HUES64 (cell line): ENCODE results near the gene FDXR.

Source experiments
- H3K27ac ChIP-seq: 2 replicates; pipeline ENCODE4 v1.7.0; 2013; ENCODE audit warnings: low read depth, low read length, inconsistent platforms
- H3K27me3 ChIP-seq: 2 replicates; pipeline ENCODE4 v1.6.1; 2013; ENCODE audit warnings: mild to moderate bottlenecking, low read length; ENCODE audit not compliant: insufficient read depth
- H3K36me3 ChIP-seq: 2 replicates; pipeline ENCODE4 v1.6.1; 2013; ENCODE audit warnings: mild to moderate bottlenecking, low read length; ENCODE audit not compliant: insufficient read depth
- H3K4me1 ChIP-seq: 2 replicates; pipeline ENCODE4 v1.6.1; 2013; ENCODE audit warnings: mild to moderate bottlenecking, low read length, moderate library complexity; ENCODE audit not compliant: insufficient read depth
- H3K4me3 ChIP-seq: 2 replicates; pipeline ENCODE4 v1.5.1; 2013; ENCODE audit warnings: mild to moderate bottlenecking, low read length, moderate library complexity
- H3K9ac ChIP-seq: 2 replicates; pipeline ENCODE4 v1.6.1; 2013; ENCODE audit warnings: mild to moderate bottlenecking, low read depth, low read length
- H3K9me3 ChIP-seq: 2 replicates; pipeline ENCODE4 v1.6.1; 2013; ENCODE audit warnings: low read depth, low read length; ENCODE audit not compliant: insufficient read depth
- WGBS: fragments of 150-250, 120-280 bp; methylation state at CpG from one replicate; pipeline ENCODE4 v1.1.7; 2013; ENCODE audit warnings: missing lambda C conversion rate; 5-methylcytosine and 5-hydroxymethylcytosine counted together

FDXR gene

GRCh38 chr17:74878658-74879057 lies 5.9 kb upstream of the FDXR start:
- Histone ChIP-seq H3K27me3 (no peaks in the 10 kb centered on the region; the same call in 1 of the 2 replicates), H3K9me3 (no peaks in the 10 kb centered on the region), H3K4me3 (no peak overlapping the region), H3K4me1 (peaks cover 12% of the 10 kb centered on the region; the same call in 1 of the 2 replicates), H3K36me3 (no peaks in the 10 kb centered on the region), H3K27ac (no peak overlapping the region), H3K9ac (no peak overlapping the region)
- WGBS, result 91% methylated on average over 2 of the region's 2 CpGs

- H3K9me3 ChIP-seq, result no peaks in the 10 kb centered on the region
Measured at GRCh38 chr17:74877592-74878548, 5.1 kb upstream of the FDXR start.

DNA sequence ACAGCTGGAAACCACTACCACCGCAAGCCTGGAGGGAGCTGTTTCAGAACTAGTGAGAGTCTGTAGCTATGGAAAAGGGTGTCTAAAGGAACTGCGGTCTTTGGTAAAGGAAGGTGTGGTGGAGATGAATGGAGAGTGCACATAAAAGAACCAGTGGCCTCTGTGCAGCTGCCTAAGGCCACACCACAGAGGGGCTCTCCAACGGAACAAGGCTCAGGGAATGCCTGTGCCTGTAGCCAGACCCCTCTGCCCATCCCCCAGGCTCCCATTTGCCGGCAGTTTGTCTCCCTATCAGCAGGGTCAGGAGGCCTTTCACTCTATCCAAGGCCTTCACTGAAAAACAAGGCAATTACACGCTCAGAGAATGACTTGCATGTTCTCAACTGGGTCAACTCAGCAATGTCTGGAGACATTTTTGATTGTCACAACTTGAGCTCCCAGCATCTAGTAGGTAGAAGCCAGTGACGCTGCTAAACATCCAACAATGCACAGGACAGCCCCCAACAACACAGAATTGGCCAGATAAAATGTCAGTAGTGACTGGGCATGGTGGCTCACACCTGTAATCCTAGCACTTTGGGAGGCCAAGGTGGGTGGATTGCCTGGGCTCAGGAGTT lies 3.3 kb upstream of the FDXR start:
- H3K4me1 ChIP-seq, result 0 out of 2 replicates have a peak, but pooled peaks cover 7% of the 10 kb centered on the region
- WGBS, result 75% methylated on average over 6 of the region's 6 CpGs
- H3K36me3 ChIP-seq, result no peaks in the 10 kb centered on the region
- no peaks in the 10 kb centered on the region for H3K9me3 ChIP-seq
- H3K27me3 ChIP-seq, result no peaks in the 10 kb centered on the region; the same call in 1 of the 2 replicates
- no peak overlapping the region for H3K27ac ChIP-seq
- H3K9ac ChIP-seq, result no peak overlapping the region
- H3K4me3 ChIP-seq, result no peak overlapping the region

More at GRCh38 chr17:74877592-74878548, 5.1 kb upstream of the FDXR start:
- no peak overlapping the region for H3K27ac ChIP-seq
- no peak overlapping the region for H3K4me3 ChIP-seq
- 86% methylated on average over 19 of the region's 19 CpGs for WGBS
- H3K36me3 ChIP-seq, result no peaks in the 10 kb centered on the region
- H3K27me3 ChIP-seq, result no peaks in the 10 kb centered on the region; the same call in 1 of the 2 replicates
- no peak overlapping the region for H3K9ac ChIP-seq
- H3K4me1 ChIP-seq, result peaks cover 7% of the 10 kb centered on the region; the same call in 1 of the 2 replicates

DNA sequence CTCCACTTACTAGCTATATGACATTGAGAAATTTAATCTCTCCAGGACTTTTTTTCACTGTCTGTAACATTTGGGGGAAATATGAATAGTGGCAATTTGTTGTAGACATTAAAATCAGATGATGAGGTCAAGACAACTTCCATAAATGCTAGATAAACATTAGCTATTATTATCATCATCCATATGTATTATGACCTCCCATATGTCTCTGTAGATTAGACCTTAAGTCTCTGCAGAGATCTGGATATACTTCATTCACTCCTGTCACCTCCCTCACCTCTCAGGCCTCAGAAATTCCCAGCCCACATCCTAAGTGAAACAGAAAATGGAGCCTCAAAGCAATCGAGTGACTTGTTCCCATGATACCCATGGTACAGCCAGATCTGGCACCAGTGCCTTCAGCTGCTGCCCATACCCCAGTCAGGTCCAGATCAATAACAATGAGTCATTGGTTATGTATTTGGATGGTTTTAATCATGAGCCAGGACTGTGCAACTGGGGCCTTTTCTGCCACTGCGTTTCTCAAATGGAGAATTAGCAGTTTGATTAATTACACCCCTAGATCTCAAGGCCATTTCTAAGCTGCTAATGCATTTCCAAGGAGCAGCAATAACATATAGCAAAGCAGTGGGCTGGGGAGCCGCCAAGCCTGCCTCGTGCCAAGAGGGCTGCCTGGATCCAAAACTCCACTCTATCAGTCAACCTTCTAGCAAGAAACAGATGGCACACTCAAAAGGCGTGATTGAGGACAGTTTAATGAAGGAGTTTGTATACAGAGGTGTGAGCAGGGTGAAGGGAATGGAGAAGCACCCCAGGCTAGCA lies 2.6 kb upstream of the FDXR start:
- 0 out of 2 replicates have a peak, but pooled peaks cover 7% of the 10 kb centered on the region for H3K4me1 ChIP-seq
- no peaks in the 10 kb centered on the region for H3K36me3 ChIP-seq
- H3K9me3 ChIP-seq, result no peaks in the 10 kb centered on the region
- 84% methylated on average over 5 of the region's 5 CpGs for WGBS
- no peaks in the 10 kb centered on the region; the same call in 1 of the 2 replicates for H3K27me3 ChIP-seq
- no peak overlapping the region for H3K4me3 ChIP-seq
- H3K27ac ChIP-seq, result no peak overlapping the region
- no peak overlapping the region for H3K9ac ChIP-seq

DNA sequence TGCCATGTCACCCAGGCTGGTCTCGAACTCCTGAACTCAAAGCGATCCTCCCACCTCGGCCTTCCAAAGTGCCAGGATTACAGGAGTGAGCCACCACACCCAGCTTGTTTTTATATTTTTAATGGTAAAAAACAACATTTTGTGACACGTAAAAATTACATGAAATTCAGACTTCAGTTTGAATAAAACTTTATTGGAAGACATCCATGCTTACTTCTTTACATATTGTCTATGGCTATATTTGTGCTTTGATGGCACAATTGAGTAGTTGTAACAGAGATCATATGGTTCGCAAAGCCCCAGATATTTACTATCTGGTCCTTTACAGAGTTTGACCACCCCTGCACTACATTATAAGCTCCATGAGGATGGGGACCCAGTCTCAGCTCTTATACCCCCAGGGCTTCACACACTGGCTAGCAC lies 1.8 kb upstream of the FDXR start:
- 94% methylated on average over 4 of the region's 5 CpGs for WGBS
- no peaks in the 10 kb centered on the region for H3K36me3 ChIP-seq
- H3K9ac ChIP-seq, result no peak overlapping the region
- no peak overlapping the region for H3K27ac ChIP-seq
- H3K4me1 ChIP-seq, result 0 out of 2 replicates have a peak, but pooled peaks cover 7% of the 10 kb centered on the region
- no peaks in the 10 kb centered on the region; the same call in 1 of the 2 replicates for H3K27me3 ChIP-seq
- no peak overlapping the region for H3K4me3 ChIP-seq
- H3K9me3 ChIP-seq, result no peaks in the 10 kb centered on the region

GRCh38 chr17:74873874-74874614 lies 1.2 kb upstream of the FDXR start:
- Histone ChIP-seq H3K27me3 (no peaks in the 10 kb centered on the region; the same call in 1 of the 2 replicates), H3K9ac (peak overlapping the region; percentile 92), H3K9me3 (no peaks in the 10 kb centered on the region), H3K36me3 (no peaks in the 10 kb centered on the region), H3K4me3 (peak overlapping the region; percentile 88), H3K27ac (peak overlapping the region; percentile 88; the same call in 1 of the 2 replicates), H3K4me1 (0 out of 2 replicates have a peak, but pooled peaks cover 7% of the 10 kb centered on the region)
- WGBS, result 59% methylated on average over 6 of the region's 6 CpGs

DNA sequence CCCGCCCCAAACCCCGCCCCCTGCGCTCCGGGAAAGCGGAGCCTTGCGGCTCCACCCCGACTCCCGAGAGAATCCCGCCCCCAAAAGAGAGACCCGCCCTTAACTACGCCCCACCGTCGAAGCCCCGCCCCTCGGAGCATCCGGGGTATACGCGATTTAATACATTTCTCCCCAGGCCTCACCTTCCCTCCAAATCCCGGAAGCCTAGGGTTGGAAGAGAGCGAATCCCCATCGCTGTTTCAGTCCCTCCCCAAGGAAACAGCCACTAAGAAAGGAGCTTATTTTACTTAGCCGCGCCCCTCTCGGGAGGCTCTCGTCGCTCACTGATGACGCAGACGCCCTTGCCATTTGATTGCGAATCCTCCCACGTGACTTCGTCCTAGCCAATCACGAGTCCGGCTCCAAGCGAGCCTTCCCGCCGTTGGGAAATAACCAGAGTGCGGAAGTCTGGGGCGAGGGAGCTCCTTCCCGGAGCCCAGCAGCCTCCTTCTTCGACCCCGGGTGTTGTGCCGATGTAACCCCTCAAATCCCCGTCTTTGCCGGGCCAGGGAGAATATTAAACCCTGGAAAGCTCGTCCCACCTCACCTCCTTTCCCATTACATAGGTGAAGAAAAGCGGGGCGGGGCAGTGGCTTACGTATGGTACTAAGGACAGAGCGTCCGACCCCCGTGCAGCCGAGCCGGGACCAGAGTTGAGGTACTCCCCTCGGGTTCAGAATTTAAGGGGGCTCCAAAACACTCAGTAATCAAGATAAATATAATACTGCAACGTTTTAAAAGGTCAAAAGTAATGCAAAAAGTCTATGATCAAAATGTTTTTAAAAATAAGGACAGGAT lies 461 bp upstream of the FDXR start:
- no peaks in the 10 kb centered on the region for H3K9me3 ChIP-seq
- peak overlapping the region; percentile 88 for H3K27ac ChIP-seq
- no peaks in the 10 kb centered on the region for H3K36me3 ChIP-seq
- H3K4me1 ChIP-seq, result 0 out of 2 replicates have a peak, but pooled peaks cover 7% of the 10 kb centered on the region
- H3K9ac ChIP-seq, result peak overlapping the region; percentile 92
- under 1% methylated on average over 54 of the region's 55 CpGs for WGBS
- H3K27me3 ChIP-seq, result no peaks in the 10 kb centered on the region; the same call in 1 of the 2 replicates
- H3K4me3 ChIP-seq, result peak overlapping the region; percentile 88

- Histone ChIP-seq H3K4me1 (0 out of 2 replicates have a peak, but pooled peaks cover 7% of the 10 kb centered on the region), H3K27me3 (no peaks in the 10 kb centered on the region), H3K27ac (no peak overlapping the region), H3K36me3 (0 out of 2 replicates have a peak, but pooled peaks cover 3% of the 10 kb centered on the region), H3K4me3 (peak overlapping the region; percentile 88), H3K9me3 (no peaks in the 10 kb centered on the region), H3K9ac (no peak overlapping the region)
- WGBS, result 78% methylated on average over 11 of the region's 11 CpGs
Measured at GRCh38 chr17:74871356-74872076, 1.3 kb downstream of the FDXR start.

DNA sequence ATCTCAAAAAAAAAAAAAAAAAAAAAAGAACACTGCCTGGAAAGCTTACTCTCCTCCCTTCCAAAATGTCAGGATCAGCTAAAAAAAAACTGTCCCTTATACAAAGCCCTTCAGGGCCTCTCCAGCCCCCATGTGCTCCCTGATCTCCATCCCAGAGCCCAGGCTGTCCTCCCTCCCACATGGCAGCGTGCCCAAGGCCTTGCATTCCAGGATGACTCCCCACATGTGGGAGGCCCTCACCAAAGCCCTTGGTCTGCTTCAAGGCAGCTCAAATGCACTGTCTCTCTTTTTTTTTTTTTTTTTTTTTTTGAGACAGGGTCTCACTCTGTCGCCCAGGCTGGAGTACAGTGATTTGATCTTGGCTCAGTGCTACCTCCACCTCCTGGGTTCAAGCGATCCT lies 2.3 kb downstream of the FDXR start:
- 0 out of 2 replicates have a peak, but pooled peaks cover 5% of the 10 kb centered on the region for H3K36me3 ChIP-seq
- 92% methylated on average over 3 of the region's 3 CpGs for WGBS
- H3K4me3 ChIP-seq, result no peak overlapping the region
- H3K27me3 ChIP-seq, result no peaks in the 10 kb centered on the region
- H3K9ac ChIP-seq, result no peak overlapping the region
- no peaks in the 10 kb centered on the region for H3K9me3 ChIP-seq
- 0 out of 2 replicates have a peak, but pooled peaks cover 7% of the 10 kb centered on the region for H3K4me1 ChIP-seq
- no peak overlapping the region for H3K27ac ChIP-seq
